ENCODE data around the gene TRPC4.

DNA sequence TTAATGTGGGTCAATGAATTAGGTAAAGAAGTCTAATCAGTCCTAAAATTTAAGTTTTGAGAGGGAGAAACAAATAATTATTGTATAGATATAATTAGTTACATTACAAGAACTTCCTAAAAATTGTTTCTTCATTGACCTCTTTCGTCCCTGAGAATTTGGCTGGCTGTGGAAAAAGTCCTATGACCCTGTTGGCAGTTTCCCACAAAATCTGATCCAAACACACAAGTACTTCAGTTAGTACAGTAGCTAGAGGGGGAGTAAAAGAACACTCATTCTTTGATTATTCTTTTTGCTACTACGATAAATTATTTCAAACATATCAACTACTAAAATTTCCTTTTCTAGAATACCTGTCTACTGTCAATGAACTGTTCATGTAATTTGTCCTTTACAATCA lies 282.3 kb downstream of the TRPC4 start:
- TF ChIP-seq, protein P1, sequence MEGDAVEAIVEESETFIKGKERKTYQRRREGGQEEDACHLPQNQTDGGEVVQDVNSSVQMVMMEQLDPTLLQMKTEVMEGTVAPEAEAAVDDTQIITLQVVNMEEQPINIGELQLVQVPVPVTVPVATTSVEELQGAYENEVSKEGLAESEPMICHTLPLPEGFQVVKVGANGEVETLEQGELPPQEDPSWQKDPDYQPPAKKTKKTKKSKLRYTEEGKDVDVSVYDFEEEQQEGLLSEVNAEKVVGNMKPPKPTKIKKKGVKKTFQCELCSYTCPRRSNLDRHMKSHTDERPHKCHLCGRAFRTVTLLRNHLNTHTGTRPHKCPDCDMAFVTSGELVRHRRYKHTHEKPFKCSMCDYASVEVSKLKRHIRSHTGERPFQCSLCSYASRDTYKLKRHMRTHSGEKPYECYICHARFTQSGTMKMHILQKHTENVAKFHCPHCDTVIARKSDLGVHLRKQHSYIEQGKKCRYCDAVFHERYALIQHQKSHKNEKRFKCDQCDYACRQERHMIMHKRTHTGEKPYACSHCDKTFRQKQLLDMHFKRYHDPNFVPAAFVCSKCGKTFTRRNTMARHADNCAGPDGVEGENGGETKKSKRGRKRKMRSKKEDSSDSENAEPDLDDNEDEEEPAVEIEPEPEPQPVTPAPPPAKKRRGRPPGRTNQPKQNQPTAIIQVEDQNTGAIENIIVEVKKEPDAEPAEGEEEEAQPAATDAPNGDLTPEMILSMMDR (IDR thresholded peaks at IDR 0.05; ENCODE audit: poor library complexity, severe bottlenecking), result no peak
- TF ChIP-seq POLR2AphosphoS5 (IDR thresholded peaks at IDR 0.05), result no peak
- TF ChIP-seq SMC3 (conservative IDR thresholded peaks at IDR 0.05; ENCODE audit: poor library complexity), result no peak
- TF ChIP-seq RAD21 (conservative IDR thresholded peaks at IDR 0.05), result no peak
- TF ChIP-seq, protein P2, sequence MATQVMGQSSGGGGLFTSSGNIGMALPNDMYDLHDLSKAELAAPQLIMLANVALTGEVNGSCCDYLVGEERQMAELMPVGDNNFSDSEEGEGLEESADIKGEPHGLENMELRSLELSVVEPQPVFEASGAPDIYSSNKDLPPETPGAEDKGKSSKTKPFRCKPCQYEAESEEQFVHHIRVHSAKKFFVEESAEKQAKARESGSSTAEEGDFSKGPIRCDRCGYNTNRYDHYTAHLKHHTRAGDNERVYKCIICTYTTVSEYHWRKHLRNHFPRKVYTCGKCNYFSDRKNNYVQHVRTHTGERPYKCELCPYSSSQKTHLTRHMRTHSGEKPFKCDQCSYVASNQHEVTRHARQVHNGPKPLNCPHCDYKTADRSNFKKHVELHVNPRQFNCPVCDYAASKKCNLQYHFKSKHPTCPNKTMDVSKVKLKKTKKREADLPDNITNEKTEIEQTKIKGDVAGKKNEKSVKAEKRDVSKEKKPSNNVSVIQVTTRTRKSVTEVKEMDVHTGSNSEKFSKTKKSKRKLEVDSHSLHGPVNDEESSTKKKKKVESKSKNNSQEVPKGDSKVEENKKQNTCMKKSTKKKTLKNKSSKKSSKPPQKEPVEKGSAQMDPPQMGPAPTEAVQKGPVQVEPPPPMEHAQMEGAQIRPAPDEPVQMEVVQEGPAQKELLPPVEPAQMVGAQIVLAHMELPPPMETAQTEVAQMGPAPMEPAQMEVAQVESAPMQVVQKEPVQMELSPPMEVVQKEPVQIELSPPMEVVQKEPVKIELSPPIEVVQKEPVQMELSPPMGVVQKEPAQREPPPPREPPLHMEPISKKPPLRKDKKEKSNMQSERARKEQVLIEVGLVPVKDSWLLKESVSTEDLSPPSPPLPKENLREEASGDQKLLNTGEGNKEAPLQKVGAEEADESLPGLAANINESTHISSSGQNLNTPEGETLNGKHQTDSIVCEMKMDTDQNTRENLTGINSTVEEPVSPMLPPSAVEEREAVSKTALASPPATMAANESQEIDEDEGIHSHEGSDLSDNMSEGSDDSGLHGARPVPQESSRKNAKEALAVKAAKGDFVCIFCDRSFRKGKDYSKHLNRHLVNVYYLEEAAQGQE (IDR thresholded peaks at IDR 0.05; ENCODE audit: borderline replicate concordance), result no peak
